Activated T-helper 2 cell treated with anti-CD3 and anti-CD28 coated beads, Interferon-gamma antibody, Interleukin-2, Interleukin-4, amounts not matched to agents 10 μg/mL and 5 μg/mL and 100 μg/mL, durations not matched to agents 14 hours and 24 hours and 36 hours (primary cell): ENCODE data around the gene PLXNA1. TPM values are rescaled to one million over a fixed set of nuclear protein-coding genes. Genes with fewer than 3 reads are reported as not detected.

ENCODE experiments used
- DNase-seq: peaks from one replicate; pipeline ENCODE4 v3.0.0; 2021; ENCODE audit warnings: low spot score
- H3K27ac Mint-ChIP-seq: one replicate; pipeline ENCODE4 v1.8.0; 2021; ENCODE audit warnings: mixed read lengths
- H3K27me3 Mint-ChIP-seq: one replicate; pipeline ENCODE4 v1.8.0; 2021; ENCODE audit warnings: low read depth, mixed read lengths
- H3K36me3 Mint-ChIP-seq: one replicate; pipeline ENCODE4 v1.8.0; 2021; ENCODE audit warnings: low read depth, mixed read lengths
- H3K4me1 Mint-ChIP-seq: one replicate; pipeline ENCODE4 v1.8.0; 2021; ENCODE audit warnings: low read depth, mixed read lengths
- H3K4me3 Mint-ChIP-seq: one replicate; pipeline ENCODE4 v1.8.0; 2021; ENCODE audit warnings: low read depth, mild to moderate bottlenecking, moderate library complexity, mixed read lengths
- H3K9me3 Mint-ChIP-seq: one replicate; pipeline ENCODE4 v1.8.0; 2021; ENCODE audit warnings: mixed read lengths
- intact Hi-C: fragments of 100-400 bp; cut with micrococcal nuclease; formaldehyde crosslinking; loops from one replicate; pipeline ENCODE4 v1.15.1; 2023
- total RNA-seq: library from RNA; stranded (reverse); gene quantifications from 2 replicates; pipeline ENCODE4 v1.2.3, GENCODE V29; 2022

The PLXNA1 gene
- total RNA-seq, 1 donor from 2014 or later, result 18.9 TPM

- Mint-ChIP-seq H3K9me3 (no peaks in the 10 kb centered on the region), H3K27me3 (no peaks in the 10 kb centered on the region), H3K4me1 (no peaks in the 10 kb centered on the region), H3K27ac (no peak overlapping the region), H3K4me3 (no peak overlapping the region), H3K36me3 (no peaks in the 10 kb centered on the region)
- intact Hi-C loops, result no loop called here
- no peak for DNase-seq
Measured at GRCh38 chr3:127030508-127031412, 47.8 kb downstream of the PLXNA1 start.

- Mint-ChIP-seq H3K9me3 (no peaks in the 10 kb centered on the region), H3K27ac (no peak overlapping the region), H3K27me3 (no peaks in the 10 kb centered on the region), H3K36me3 (no peaks in the 10 kb centered on the region), H3K4me1 (no peaks in the 10 kb centered on the region), H3K4me3 (no peak overlapping the region)
- intact Hi-C loops, result no loop called here
- DNase-seq, result no peak
Measured at GRCh38 chr3:127031413-127031810, 48.5 kb downstream of the PLXNA1 start.

GRCh38 chr3:127031845-127032244, 48.9 kb downstream of the PLXNA1 start:
- intact Hi-C loops, result no loop called here
- Mint-ChIP-seq H3K36me3 (no peaks in the 10 kb centered on the region), H3K27me3 (no peaks in the 10 kb centered on the region), H3K27ac (no peak overlapping the region), H3K4me1 (no peaks in the 10 kb centered on the region), H3K9me3 (no peaks in the 10 kb centered on the region), H3K4me3 (no peak overlapping the region)
- no peak for DNase-seq

GRCh38 chr3:127032296-127032990, 49.5 kb downstream of the PLXNA1 start:
- Mint-ChIP-seq H3K4me3 (no peak overlapping the region), H3K27ac (no peak overlapping the region), H3K36me3 (no peaks in the 10 kb centered on the region), H3K27me3 (no peaks in the 10 kb centered on the region), H3K4me1 (no peaks in the 10 kb centered on the region), H3K9me3 (no peaks in the 10 kb centered on the region)
- intact Hi-C loops, result no loop called here
- DNase-seq, result no peak

Other genes with a start within 250 kb of the PLXNA1 start
- gene PRR23E, start 210.0 kb downstream of the PLXNA1 start, total RNA-seq, result not detected in 2 replicates